A549 (cell line): Measurements from ENCODE around the gene SYTL2. TPM values are rescaled to one million over a fixed set of nuclear protein-coding genes. Genes with fewer than 3 reads are reported as not detected.
A peak's percentile ranks its signal among the peaks of the same experiment; 100 is the strongest.

Experiments used
- ATAC-seq, 2 experiments: fragments of 200-7000 bp in 1 of 2; fragments of >200 bp in 1 of 2; cut with Nextera tagmentation in 1 of 2; cut with Tn5 transposase in 1 of 2; 3 replicates each; pipeline versions ENCODE4 v1.8.0 to v1.9.1; 2018 to 2020; ENCODE audit warnings: mild to moderate bottlenecking in 1 of 2, moderate library complexity in 1 of 2
- CTCF ChIA-PET: fragments of 300-600 bp; sonication (Branson Sonifier 250); formaldehyde crosslinking; extraction: SDS; loops from one replicate; lab custom pipeline; 2021; ENCODE audit warnings: antibody characterized with exemption, inconsistent platforms; lab: Yijun Ruan, JAX
- POLR2A ChIA-PET: fragments of 350-600 bp; formaldehyde crosslinking; extraction: SDS; loops from one replicate; lab custom pipeline; 2021; ENCODE audit warnings: antibody characterized with exemption, inconsistent platforms; lab: Yijun Ruan, JAX
- DNase-seq, 2 experiments: peaks; one replicate each; pipeline versions ENCODE4 v3.0.0 to v3.0.0-alpha.2; 2011 to 2016; ENCODE audit warnings: low read depth in 1 of 2, low spot score in 1 of 2
- FAIRE-seq: peaks from 2 replicates; lab custom pipeline; 2011; peaks lifted over from hg19 to GRCh38; lab: Jason Lieb, UNC
- H3K27ac ChIP-seq, 2 experiments: fragments of >200 bp; sonication (Bioruptor Twin); formaldehyde crosslinking; 3 replicates each; pipeline ENCODE4 v1.5.1; 2016 to 2017
- H3K4me1 ChIP-seq: fragments of >200 bp; sonication (Bioruptor Twin); formaldehyde crosslinking; 3 replicates; pipeline ENCODE4 v1.6.1; 2016
- H3K4me2 ChIP-seq: fragments of >200 bp; sonication (Bioruptor Twin); formaldehyde crosslinking; 3 replicates; pipeline ENCODE4 v1.6.1; 2016
- H3K4me3 ChIP-seq: fragments of >200 bp; sonication (Bioruptor Twin); formaldehyde crosslinking; 3 replicates; pipeline ENCODE4 v1.5.1; 2016
- H3K9me3 ChIP-seq: fragments of >200 bp; sonication (Bioruptor Twin); formaldehyde crosslinking; 3 replicates; pipeline ENCODE4 v1.6.1; 2016
- BHLHE40 ChIP-seq: IDR thresholded peaks from 2 replicates; pipeline ENCODE4 v1.6.1; 2012; ENCODE audit warnings: low read depth, low read length, inconsistent platforms
- CBX2 ChIP-seq: fragments of 200-600 bp; sonication (generic); IDR thresholded peaks from 2 replicates; pipeline ENCODE4 v1.6.1; 2016; ENCODE audit warnings: low read depth, mild to moderate bottlenecking, borderline replicate concordance
- EHF ChIP-seq: fragments of 250-450 bp; sonication (Bioruptor Pico); IDR thresholded peaks from 2 replicates; pipeline ENCODE4 v1.5.0; 2020; ENCODE audit warnings: mild to moderate bottlenecking
- EHMT2 ChIP-seq: fragments of 200-600 bp; sonication (generic); IDR thresholded peaks from 2 replicates; pipeline ENCODE4 v1.6.1; 2016; ENCODE audit warnings: antibody characterized with exemption, low read depth, mild to moderate bottlenecking, moderate library complexity
- ELK1 ChIP-seq: fragments of 150-350 bp; IDR thresholded peaks from 2 replicates; pipeline ENCODE4 v1.6.1; 2014; ENCODE audit warnings: low read depth, mild to moderate bottlenecking, low read length
- FOXS1 ChIP-seq: fragments of 250-450 bp; sonication (Bioruptor Pico); IDR thresholded peaks from 2 replicates; pipeline ENCODE4 v1.5.0; 2020; ENCODE audit warnings: mild to moderate bottlenecking, moderate library complexity
- GATA3 ChIP-seq: IDR thresholded peaks from 2 replicates; pipeline ENCODE4 v1.6.1; 2012; ENCODE audit warnings: borderline replicate concordance
- HMGXB4 ChIP-seq: fragments of 250-450 bp; sonication (Bioruptor Pico); IDR thresholded peaks from 2 replicates; pipeline ENCODE4 v1.5.0; 2021; ENCODE audit warnings: mild to moderate bottlenecking, moderate library complexity, borderline replicate concordance
- JUN ChIP-seq, 2 experiments: fragments of >200 bp; sonication (Bioruptor Twin); formaldehyde crosslinking; IDR thresholded peaks; 2 replicates in 1 of 2; 3 replicates in 1 of 2; pipeline ENCODE4 v1.6.1; 2016 to 2017
- MAX ChIP-seq: IDR thresholded peaks from 2 replicates; pipeline ENCODE4 v1.6.1; 2012
- MAZ ChIP-seq: fragments of 150-350 bp; IDR thresholded peaks from 2 replicates; pipeline ENCODE4 v1.6.1; 2014; ENCODE audit warnings: antibody characterized with exemption, low read depth, low read length, borderline replicate concordance
- NPAS2 ChIP-seq: fragments of 250-450 bp; sonication (Bioruptor Pico); IDR thresholded peaks from 2 replicates; pipeline ENCODE4 v1.8.0; 2022; ENCODE audit warnings: mild to moderate bottlenecking, moderate library complexity, borderline replicate concordance
- POLR2A ChIP-seq: IDR thresholded peaks from 2 replicates; pipeline ENCODE4 v1.6.1; 2012; ENCODE audit warnings: mild to moderate bottlenecking, low read length
- POLR2AphosphoS2 ChIP-seq: conservative IDR thresholded peaks from 2 replicates; pipeline ENCODE4 v1.6.1; 2012; ENCODE audit warnings: low read length, improper control_type of control experiment, inconsistent platforms
- RAD21 ChIP-seq, 2 experiments: fragments of >200 bp in 1 of 2; sonication (Bioruptor Twin) in 1 of 2; formaldehyde crosslinking in 1 of 2; IDR thresholded peaks in 1 of 2; conservative IDR thresholded peaks in 1 of 2; 2 replicates in 1 of 2; 3 replicates in 1 of 2; pipeline ENCODE4 v1.6.1; 2012 to 2018; ENCODE audit warnings: inconsistent platforms in 1 of 2
- RCOR1 ChIP-seq: fragments of 150-350 bp; IDR thresholded peaks from 2 replicates; pipeline ENCODE4 v1.6.1; 2014; ENCODE audit warnings: antibody characterized with exemption, low read length, low read depth
- RNF2 ChIP-seq: fragments of 200-600 bp; sonication (generic); IDR thresholded peaks from 2 replicates; pipeline ENCODE4 v1.6.1; 2016; ENCODE audit warnings: low read depth, mild to moderate bottlenecking, antibody characterized with exemption, moderate library complexity, borderline replicate concordance
- ZSCAN20 ChIP-seq: fragments of 250-450 bp; sonication (Bioruptor Pico); IDR thresholded peaks from 2 replicates; pipeline ENCODE4 v1.8.0; 2022; ENCODE audit warnings: mild to moderate bottlenecking, moderate library complexity
- WGBS: methylation state at CpG from one replicate; pipeline ENCODE4 v1.1.6; 2017; ENCODE audit errors: missing lambda C conversion rate; 5-methylcytosine and 5-hydroxymethylcytosine counted together
- polyA plus RNA-seq, 4 experiments: library from polyadenylated mRNA; depleted of rRNA in 3 of 4; stranded (reverse); fragments of >200 nt; fragmentation: RNase III in 1 of 4; extraction: RNeasy Plus Mini Kit Qiagen cat#74134 plus additional on column Dnase treatment in 1 of 4; gene quantifications; 2 replicates in 3 of 4; 3 replicates in 1 of 4; pipeline ENCODE4 v1.2.3, GENCODE V29; 2011 to 2017
- TF ChIP-seq, protein P1 (sequence below): IDR thresholded peaks from 2 replicates; pipeline ENCODE4 v1.6.1; 2012; ENCODE audit warnings: low read depth, borderline replicate concordance

Gene SYTL2
- polyA plus RNA-seq, 2 of the 4 experiments (the other 2 are of a cell fraction): 11.6 to 34.2 TPM

DNA sequence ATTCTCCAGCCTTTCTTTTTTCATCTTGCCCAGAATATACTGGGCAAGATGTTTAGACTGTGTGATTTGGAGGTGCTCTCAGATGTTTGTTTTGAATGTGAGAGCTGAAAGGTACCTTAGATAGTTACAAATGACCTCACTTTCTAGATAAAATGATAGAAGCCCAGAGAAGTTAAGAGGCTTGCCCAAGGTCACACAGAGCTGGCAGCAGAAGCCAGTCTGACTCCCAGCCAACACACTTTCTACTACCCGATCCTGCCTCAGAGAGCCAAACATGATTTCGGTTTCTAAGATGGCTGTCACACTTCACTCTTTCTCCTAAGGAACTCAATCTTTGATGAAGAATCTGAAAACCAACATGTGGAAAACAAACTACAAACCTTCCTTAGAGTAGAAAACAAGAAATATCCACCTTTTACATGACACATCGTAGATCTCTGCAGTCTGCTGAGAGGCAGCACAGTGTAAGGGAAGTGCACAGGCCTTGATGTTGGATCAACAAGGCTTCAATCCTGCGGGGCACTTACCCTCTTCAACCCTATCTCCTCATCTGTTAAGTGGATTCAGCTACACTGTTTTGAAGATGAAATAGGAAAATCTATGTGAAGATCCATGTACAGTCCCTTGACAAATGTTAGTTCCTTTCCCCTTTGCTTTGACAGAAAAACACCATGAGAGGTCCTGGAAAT, 58.6 kb downstream of the SYTL2 start:
- H3K27ac ChIP-seq: peak overlapping the region in 1 of 2 experiments; percentile 56; a peak in 2 of 6 replicates
- ATAC-seq (no peak), DNase-seq (no peak), FAIRE-seq (no peak)
- CTCF ChIA-PET: no interaction called here
- 81% methylated on average over 4 of the region's 4 CpGs for WGBS
- POLR2A ChIA-PET: no interaction called here
- peak overlapping the region; percentile 78; the same call in 1 of the 3 replicates for H3K4me2 ChIP-seq
- H3K4me3 ChIP-seq: no peak overlapping the region
- TF ChIP-seq, protein P1, sequence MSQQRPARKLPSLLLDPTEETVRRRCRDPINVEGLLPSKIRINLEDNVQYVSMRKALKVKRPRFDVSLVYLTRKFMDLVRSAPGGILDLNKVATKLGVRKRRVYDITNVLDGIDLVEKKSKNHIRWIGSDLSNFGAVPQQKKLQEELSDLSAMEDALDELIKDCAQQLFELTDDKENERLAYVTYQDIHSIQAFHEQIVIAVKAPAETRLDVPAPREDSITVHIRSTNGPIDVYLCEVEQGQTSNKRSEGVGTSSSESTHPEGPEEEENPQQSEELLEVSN: no peak
- no peak for TF ChIP-seq GATA3
- TF ChIP-seq EHMT2: no peak
- peaks cover 51% of the 10 kb centered on the region for H3K4me1 ChIP-seq
- H3K9me3 ChIP-seq: no peaks in the 10 kb centered on the region

DNA sequence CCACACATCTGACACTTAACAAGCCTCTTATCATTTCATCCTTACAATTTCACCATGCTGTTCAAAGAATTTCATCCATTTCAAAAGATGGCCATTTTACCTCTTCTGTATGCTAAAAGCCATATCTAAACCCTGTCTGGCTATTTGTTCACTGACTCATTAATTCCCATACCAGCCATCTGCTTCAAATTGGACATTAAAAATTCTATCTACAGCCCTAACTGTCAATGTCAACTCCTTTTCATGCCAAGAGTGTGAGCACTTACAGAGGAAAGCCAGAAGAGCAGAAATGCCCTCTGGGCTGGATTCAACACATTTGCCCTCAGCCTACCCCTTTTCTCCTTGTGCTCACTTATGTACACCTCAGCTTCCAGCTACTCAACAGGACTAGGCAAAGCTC, 59.2 kb downstream of the SYTL2 start:
- ATAC-seq (no peak), FAIRE-seq (no peak)
- H3K27ac ChIP-seq: peak overlapping the region; percentile 18 to 56; a peak in 4 of 6 replicates
- H3K4me1 ChIP-seq: peaks cover 53% of the 10 kb centered on the region
- no peak overlapping the region for H3K4me3 ChIP-seq
- TF ChIP-seq RCOR1: no peak
- TF ChIP-seq, protein P1: no peak
- no peak for TF ChIP-seq HMGXB4 (CRISPR knock-in tag)
- TF ChIP-seq ZSCAN20 (CRISPR knock-in tag): no peak
- no peak for TF ChIP-seq MAX
- TF ChIP-seq NPAS2 (CRISPR knock-in tag): no peak
- no peak for TF ChIP-seq RAD21 (conservative IDR thresholded peaks at IDR 0.05 in 1 of 2, IDR thresholded peaks at IDR 0.05 in 1 of 2)
- TF ChIP-seq POLR2AphosphoS2: no peak
- no peak for TF ChIP-seq RNF2
- no peak for TF ChIP-seq JUN (IDR thresholded peaks at IDR 0.05)
- TF ChIP-seq CBX2: no peak
- TF ChIP-seq POLR2A: no peak
- TF ChIP-seq MAZ: no peak
- no peak for TF ChIP-seq EHF
- TF ChIP-seq FOXS1: no peak
- no peak for TF ChIP-seq ELK1
- TF ChIP-seq BHLHE40: no peak
- TF ChIP-seq, all 56 proteins: peak for 0
- ChIA-PET POLR2A (no interaction called here), CTCF (no interaction called here)
- Histone ChIP-seq H3K4me2 (peak overlapping the region; percentile 78), H3K9me3 (no peaks in the 10 kb centered on the region)
- DNase-seq: no peak
